Thymus (tissue), 14 donors: ENCODE measurements around the gene SDR9C7. TPM values are rescaled to one million over a fixed set of nuclear protein-coding genes. Genes with fewer than 3 reads are reported as not detected.
"Not testable (repeated sequence)": the region's sequence is repeated elsewhere in the genome, so short reads cannot be mapped to it uniquely, and the experiment has no call there.

Experiments used
- DNase-seq, 9 donors: peaks; one replicate each; pipeline ENCODE4 v3.0.0-alpha.2; 2013; ENCODE audit warnings: low spot score in 9 of 9, low read depth in 6 of 9, missing footprints in 1 of 9
- H3K27ac ChIP-seq, 2 donors: one replicate each; pipeline ENCODE4 v1.5.1; 2013; ENCODE audit warnings: control low read depth in 1 of 2, low read depth in 1 of 2, low read length in 1 of 2, mild to moderate bottlenecking in 1 of 2, moderate library complexity in 1 of 2
- H3K27me3 ChIP-seq, 2 donors: one replicate each; pipeline ENCODE4 v1.5.1; 2013; ENCODE audit warnings: low read length in 1 of 2; ENCODE audit not compliant: control insufficient read depth in 2 of 2, insufficient read depth in 1 of 2
- H3K36me3 ChIP-seq, 2 donors: one replicate each; pipeline ENCODE4 v1.5.1; 2013; ENCODE audit warnings: low read length in 1 of 2, mild to moderate bottlenecking in 1 of 2, moderate library complexity in 1 of 2; ENCODE audit not compliant: control insufficient read depth in 2 of 2, insufficient read depth in 2 of 2
- H3K4me1 ChIP-seq, 2 donors: one replicate each; pipeline ENCODE4 v1.5.1; 2013; ENCODE audit warnings: low read length in 2 of 2; ENCODE audit not compliant: control insufficient read depth in 2 of 2, insufficient read depth in 2 of 2
- H3K4me3 ChIP-seq, 2 donors: one replicate each; pipeline ENCODE4 v1.5.1; 2013; ENCODE audit warnings: low read length in 2 of 2, control low read depth in 1 of 2, mild to moderate bottlenecking in 1 of 2
- H3K9me3 ChIP-seq, 2 donors: one replicate each; pipeline ENCODE4 v1.5.1; 2013; ENCODE audit warnings: low read length in 1 of 2, mild to moderate bottlenecking in 1 of 2; ENCODE audit not compliant: control insufficient read depth in 2 of 2, insufficient read depth in 1 of 2
- WGBS: extraction: QIAGEN DNeasy Blood & Tissue Kit; methylation state at CpG from one replicate; pipeline ENCODE4 v1.1.7; 2013; 5-methylcytosine and 5-hydroxymethylcytosine counted together
- long read RNA-seq, 10 donors: transcript quantifications; one replicate each; lab custom pipeline, GENCODE V29; 2026
- polyA plus RNA-seq: library from polyadenylated mRNA; stranded (reverse); fragments of 200-250 nt; gene quantifications from one replicate; pipeline ENCODE4 v1.2.3, GENCODE V29; 2013
- total RNA-seq: library from RNA; stranded (reverse); fragments of 120-200 nt; gene quantifications from one replicate; pipeline ENCODE4 v1.2.4, GENCODE V29; 2013
- donor health status: healthy.

The SDR9C7 gene
- total RNA-seq (0.33 TPM), polyA plus RNA-seq (2.3 TPM)
- long read RNA-seq, donor 1, result 0 reads
- long read RNA-seq, donor 2, result 0 reads
- long read RNA-seq, donor 3, result 0 reads
- long read RNA-seq, donor 4, result 0 reads
- long read RNA-seq, donor 5, result 0 reads
- long read RNA-seq, donor 6, result 0 reads
- long read RNA-seq, donor 7, partial matches to known transcripts, result 0 of 1 reads
- long read RNA-seq, donor 7, other reads (novel, unspliced or antisense), result 0 of 1 reads
- long read RNA-seq, donor 8, result 0 reads
- long read RNA-seq, donor 9, result 0 reads
- long read RNA-seq, donor 10, result 0 reads

GRCh38 chr12:56933826-56934625, at the start of gene SDR9C7:
Gene SDR9C7, minus strand, starts transcription at chr12:56934408. Its CDS starts 147 bp downstream, at chr12:56934261.
- no peaks in the 10 kb centered on the region for H3K9me3 ChIP-seq
- no peak for DNase-seq
- no peaks in the 10 kb centered on the region for H3K36me3 ChIP-seq
- H3K4me3 ChIP-seq, result no peak within 1 kb of the TSS
- H3K27ac ChIP-seq, result no peak within 1 kb of the TSS
- H3K27me3 ChIP-seq, result no peaks in the 10 kb centered on the region
- H3K4me1 ChIP-seq, result peaks cover 6 to 37% of the 10 kb centered on the region in 2 donors
- WGBS, result 96% methylated on average over 15 of the region's 15 CpGs

GRCh38 chr12:56983386-56983785, 49.2 kb upstream of the SDR9C7 start:
- Histone ChIP-seq H3K4me1 (peaks cover 0 to 25% of the 10 kb centered on the region in 2 donors), H3K9me3 (no peaks in the 10 kb centered on the region), H3K27ac (no peak overlapping the region), H3K27me3 (no peaks in the 10 kb centered on the region), H3K36me3 (no peaks in the 10 kb centered on the region), H3K4me3 (no peak overlapping the region)
- 96% methylated on average over 4 of the region's 4 CpGs for WGBS
- no peak for DNase-seq

- not testable (repeated sequence) for DNase-seq, H3K9me3 ChIP-seq, H3K27me3 ChIP-seq, H3K27ac ChIP-seq, H3K36me3 ChIP-seq, H3K4me3 ChIP-seq
- 93% methylated on average over 3 of the region's 3 CpGs for WGBS
- peaks cover 0 to 18% of the 10 kb centered on the region in 2 donors for H3K4me1 ChIP-seq
Measured at GRCh38 chr12:56982578-56983236, 48.5 kb upstream of the SDR9C7 start.

- Histone ChIP-seq H3K36me3 (no peaks in the 10 kb centered on the region), H3K27ac (no peak overlapping the region), H3K4me1 (peaks cover 0 to 4% of the 10 kb centered on the region in 2 donors), H3K27me3 (no peaks in the 10 kb centered on the region), H3K9me3 (no peaks in the 10 kb centered on the region), H3K4me3 (no peak overlapping the region)
- 98% methylated on average over 4 of the region's 4 CpGs for WGBS
- DNase-seq, result no peak
Measured at GRCh38 chr12:56980941-56981530, 46.8 kb upstream of the SDR9C7 start.

GRCh38 chr12:56980268-56980667, 46.1 kb upstream of the SDR9C7 start:
- Histone ChIP-seq H3K4me1 (no peaks in the 10 kb centered on the region), H3K4me3 (no peak overlapping the region), H3K27me3 (no peaks in the 10 kb centered on the region), H3K9me3 (no peaks in the 10 kb centered on the region), H3K36me3 (no peaks in the 10 kb centered on the region), H3K27ac (no peak overlapping the region)
- WGBS, result 96% methylated on average over 6 of the region's 6 CpGs
- no peak for DNase-seq

- no peaks in the 10 kb centered on the region for H3K4me1 ChIP-seq
- H3K36me3 ChIP-seq, result no peaks in the 10 kb centered on the region
- no peaks in the 10 kb centered on the region for H3K9me3 ChIP-seq
- no peak overlapping the region for H3K4me3 ChIP-seq
- no peak for DNase-seq
- H3K27me3 ChIP-seq, result no peaks in the 10 kb centered on the region
- WGBS, result 98% methylated on average over 3 of the region's 3 CpGs
- H3K27ac ChIP-seq, result no peak overlapping the region
Measured at GRCh38 chr12:56979628-56980027, 45.4 kb upstream of the SDR9C7 start.

GRCh38 chr12:56978397-56979138, 44.4 kb upstream of the SDR9C7 start:
- H3K36me3 ChIP-seq, result no peaks in the 10 kb centered on the region
- WGBS, result 97% methylated on average over 3 of the region's 3 CpGs
- H3K4me3 ChIP-seq, result no peak overlapping the region
- H3K27me3 ChIP-seq, result no peaks in the 10 kb centered on the region
- no peak for DNase-seq
- no peaks in the 10 kb centered on the region for H3K4me1 ChIP-seq
- H3K9me3 ChIP-seq, result no peaks in the 10 kb centered on the region
- no peak overlapping the region for H3K27ac ChIP-seq

- 98% methylated on average over 4 of the region's 4 CpGs for WGBS
Measured at GRCh38 chr12:56977361-56977760, 43.2 kb upstream of the SDR9C7 start.

More at GRCh38 chr12:56977361-56977760, 43.2 kb upstream of the SDR9C7 start:
- DNase-seq, H3K9me3 ChIP-seq, H3K36me3 ChIP-seq, H3K27ac ChIP-seq, H3K27me3 ChIP-seq, H3K4me1 ChIP-seq, H3K4me3 ChIP-seq: not testable (repeated sequence)
